Stimulated activated CD8-positive, alpha-beta memory T cell treated with anti-CD3 and anti-CD28 coated beads, Interleukin-4, amount 100 ng/mL, for 1 hour (primary cell): Measurements from ENCODE around the gene TMX4.
"Not testable (repeated sequence)": the region's sequence is repeated elsewhere in the genome, so short reads cannot be mapped to it uniquely, and the experiment has no call there.

ENCODE experiments used
- DNase-seq, 2 donors: peaks; one replicate each; pipeline ENCODE4 v3.0.0-alpha.2; 2020; ENCODE audit warnings: low read depth in 2 of 2, low spot score in 1 of 2

The TMX4 gene

GRCh38 chr20:7971536-7972280 lies 47.9 kb downstream of the TMX4 start:
- no peak for DNase-seq

- no peak for DNase-seq
These were observed 52.2 kb downstream of the TMX4 start for GRCh38 chr20:7967199-7967844.

- no peak for DNase-seq
These were observed 53.4 kb downstream of the TMX4 start for GRCh38 chr20:7966176-7966575.

- no peak for DNase-seq
These were observed 60.1 kb downstream of the TMX4 start for GRCh38 chr20:7959484-7959883.

- not testable (repeated sequence) for DNase-seq
These were observed 63.0 kb downstream of the TMX4 start for GRCh38 chr20:7956561-7956960.

GRCh38 chr20:7950387-7950786 lies 69.2 kb downstream of the TMX4 start:
- no peak for DNase-seq

- no peak for DNase-seq
These were observed 75.7 kb downstream of the TMX4 start for GRCh38 chr20:7943891-7944290.

- DNase-seq, result no peak
These were observed 79.2 kb downstream of the TMX4 start, which contains the start of gene HAO1 for GRCh38 chr20:7940341-7940740. Gene HAO1, minus strand, starts transcription at chr20:7940458. Its CDS starts 36 bp downstream, at chr20:7940422.

- no peak for DNase-seq
These were observed 79.9 kb downstream of the TMX4 start for GRCh38 chr20:7939663-7940062.

- DNase-seq, result no peak
These were observed 81.5 kb downstream of the TMX4 start for GRCh38 chr20:7938058-7938457.

GRCh38 chr20:7937328-7937727 lies 82.2 kb downstream of the TMX4 start:
- no peak for DNase-seq

- DNase-seq, result no peak
These were observed 84.5 kb downstream of the TMX4 start for GRCh38 chr20:7935027-7935551.

- no peak for DNase-seq
These were observed 86.2 kb downstream of the TMX4 start for GRCh38 chr20:7933346-7933745.

- no peak for DNase-seq
These were observed 89.2 kb downstream of the TMX4 start for GRCh38 chr20:7930343-7930742.
